GM18502 (cell line): ENCODE measurements around the gene MRPL55.

ENCODE experiments used
- ATAC-seq: cut with Tn5 transposase; IDR thresholded peaks from one replicate; pipeline ENCODE4 v1.9.1; 2021; ENCODE audit warnings: mild to moderate bottlenecking; ENCODE audit not compliant: unreplicated experiment, poor library complexity

The MRPL55 gene

DNA sequence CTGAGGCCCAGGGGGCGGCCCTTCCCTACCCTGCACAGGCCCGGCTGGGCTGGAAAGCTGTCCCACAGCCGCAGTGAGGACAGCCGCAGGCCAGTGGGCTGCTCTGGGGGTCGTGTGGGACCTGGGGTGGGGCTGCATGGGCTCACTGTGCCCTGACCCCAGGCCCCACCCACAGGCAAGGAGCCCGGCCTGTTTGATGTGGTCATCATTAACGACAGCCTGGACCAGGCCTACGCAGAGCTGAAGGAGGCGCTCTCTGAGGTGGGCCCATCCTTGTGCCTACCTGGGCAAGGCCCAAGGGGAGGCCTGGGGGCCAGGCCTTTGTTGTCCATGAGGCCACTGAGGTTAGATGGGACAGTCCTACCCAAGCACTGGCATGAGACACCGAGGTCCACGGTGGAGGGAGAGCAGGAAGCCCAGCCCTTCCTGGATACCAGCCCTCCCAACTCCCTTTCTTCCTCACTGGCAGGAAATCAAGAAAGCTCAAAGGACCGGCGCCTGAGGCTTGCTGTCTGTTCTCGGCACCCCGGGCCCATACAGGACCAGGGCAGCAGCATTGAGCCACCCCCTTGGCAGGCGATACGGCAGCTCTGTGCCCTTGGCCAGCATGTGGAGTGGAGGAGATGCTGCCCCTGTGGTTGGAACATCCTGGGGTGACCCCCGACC lies 39.2 kb upstream of the MRPL55 start:
- no peak for ATAC-seq

GRCh38 chr1:228147768-228148167 lies 38.7 kb upstream of the MRPL55 start:
- ATAC-seq = no peak

- ATAC-seq = no peak
Measured at GRCh38 chr1:228147151-228147693, 38.1 kb upstream of the MRPL55 start.

DNA sequence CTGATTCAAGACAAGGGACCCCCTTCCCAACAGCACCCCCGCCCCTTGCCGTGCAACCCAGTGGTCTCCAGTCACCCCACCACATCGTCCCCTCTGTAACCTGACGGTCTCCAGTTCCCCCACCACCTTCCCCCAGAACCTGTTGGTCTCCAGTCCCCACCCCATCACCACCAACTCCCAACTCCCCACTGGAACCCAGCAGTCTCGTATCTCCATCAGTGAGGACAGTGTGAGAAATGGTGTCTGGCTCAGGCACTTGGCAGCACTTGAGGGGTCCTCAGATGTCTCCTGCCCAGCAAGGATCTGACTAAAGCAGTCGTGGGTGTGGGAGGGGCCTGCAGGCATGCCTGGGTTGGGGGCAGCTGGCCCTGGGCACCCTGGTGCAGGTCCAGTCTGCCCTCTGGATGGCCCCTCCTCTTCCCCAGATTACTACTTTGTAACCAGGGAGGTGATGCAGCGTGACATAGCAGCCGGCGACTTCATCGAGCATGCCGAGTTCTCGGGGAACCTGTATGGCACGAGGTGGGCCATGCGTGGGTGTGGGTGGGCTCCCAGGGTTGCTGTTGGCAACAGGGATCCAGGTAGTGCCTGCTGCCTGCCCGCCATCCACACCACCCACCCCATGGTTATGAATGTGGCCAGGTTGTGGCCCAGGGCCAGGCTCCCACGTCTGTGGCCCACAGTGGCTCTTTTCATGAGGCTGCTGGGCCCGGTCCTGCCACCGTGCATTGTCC lies 37.5 kb upstream of the MRPL55 start:
- ATAC-seq = no peak

- ATAC-seq = no peak
Measured at GRCh38 chr1:228145463-228146416, 36.6 kb upstream of the MRPL55 start.

GRCh38 chr1:228144993-228145343 lies 35.9 kb upstream of the MRPL55 start:
- no peak for ATAC-seq

- no peak for ATAC-seq
Measured at GRCh38 chr1:228144193-228144992, 35.3 kb upstream of the MRPL55 start.

DNA sequence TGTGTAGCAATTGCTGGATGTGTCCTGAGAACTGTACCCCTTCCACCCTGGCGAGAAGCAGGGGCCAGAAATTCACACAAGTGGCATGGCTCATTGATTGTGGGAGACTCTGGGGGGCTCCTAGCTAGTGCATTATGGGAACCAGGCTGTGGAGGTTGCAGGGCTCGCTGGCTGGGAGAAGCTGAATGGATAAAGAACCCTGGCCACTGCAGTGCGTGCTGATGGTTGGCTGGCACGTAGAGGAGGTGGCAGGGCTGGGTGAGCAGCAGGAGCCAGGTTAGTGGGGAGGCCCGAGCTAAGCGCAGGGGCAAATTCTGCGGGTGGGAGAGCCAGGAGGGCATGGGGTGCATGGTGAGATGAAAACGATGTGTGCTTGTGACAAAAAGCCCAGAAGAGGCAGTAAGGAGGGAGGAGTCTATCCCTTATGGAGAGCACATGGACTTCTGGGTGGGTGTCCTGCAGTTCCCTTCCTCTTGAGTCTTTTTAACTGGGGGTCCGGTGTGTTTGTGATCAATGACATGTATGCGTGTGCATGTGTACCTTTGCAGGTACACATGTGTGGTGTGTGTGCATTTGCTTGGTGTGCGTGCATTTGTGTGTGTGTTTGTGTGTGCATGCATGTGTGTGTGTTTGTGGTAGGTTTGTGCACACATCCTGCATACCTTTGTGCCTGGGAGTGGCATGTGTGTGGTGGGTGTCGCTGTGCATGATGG lies 34.5 kb upstream of the MRPL55 start:
- ATAC-seq = no peak

- ATAC-seq = no peak
Measured at GRCh38 chr1:228142701-228143136, 33.6 kb upstream of the MRPL55 start.

GRCh38 chr1:228142155-228142691 lies 33.1 kb upstream of the MRPL55 start:
- ATAC-seq = no peak

GRCh38 chr1:228141226-228142044 lies 32.3 kb upstream of the MRPL55 start:
- no peak for ATAC-seq

DNA sequence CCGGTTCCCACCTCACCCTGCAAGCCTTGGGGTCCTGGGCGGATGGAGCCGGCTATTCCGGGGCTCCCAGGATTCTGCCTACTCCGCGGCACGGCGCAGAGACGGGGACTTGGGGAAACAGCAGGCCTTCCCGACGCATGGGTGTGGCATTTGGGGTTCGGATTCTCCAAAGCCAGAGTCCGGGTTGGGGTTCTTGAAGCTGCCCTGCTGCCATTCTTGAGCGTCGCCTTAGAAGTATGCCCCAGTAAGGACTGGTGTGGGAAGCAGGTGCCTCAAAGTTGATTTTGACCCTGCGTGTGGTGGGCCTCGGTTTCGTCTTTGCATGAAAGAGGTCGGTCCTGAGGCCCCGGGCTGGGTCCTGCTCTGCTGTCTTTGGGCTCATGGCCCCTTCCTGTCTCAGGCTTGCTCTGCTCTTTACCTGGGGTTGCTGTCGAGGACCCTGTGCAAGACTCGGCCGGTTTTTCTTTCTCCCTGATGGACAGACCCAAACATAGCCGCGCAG lies 31.7 kb upstream of the MRPL55 start:
- ATAC-seq = no peak

DNA sequence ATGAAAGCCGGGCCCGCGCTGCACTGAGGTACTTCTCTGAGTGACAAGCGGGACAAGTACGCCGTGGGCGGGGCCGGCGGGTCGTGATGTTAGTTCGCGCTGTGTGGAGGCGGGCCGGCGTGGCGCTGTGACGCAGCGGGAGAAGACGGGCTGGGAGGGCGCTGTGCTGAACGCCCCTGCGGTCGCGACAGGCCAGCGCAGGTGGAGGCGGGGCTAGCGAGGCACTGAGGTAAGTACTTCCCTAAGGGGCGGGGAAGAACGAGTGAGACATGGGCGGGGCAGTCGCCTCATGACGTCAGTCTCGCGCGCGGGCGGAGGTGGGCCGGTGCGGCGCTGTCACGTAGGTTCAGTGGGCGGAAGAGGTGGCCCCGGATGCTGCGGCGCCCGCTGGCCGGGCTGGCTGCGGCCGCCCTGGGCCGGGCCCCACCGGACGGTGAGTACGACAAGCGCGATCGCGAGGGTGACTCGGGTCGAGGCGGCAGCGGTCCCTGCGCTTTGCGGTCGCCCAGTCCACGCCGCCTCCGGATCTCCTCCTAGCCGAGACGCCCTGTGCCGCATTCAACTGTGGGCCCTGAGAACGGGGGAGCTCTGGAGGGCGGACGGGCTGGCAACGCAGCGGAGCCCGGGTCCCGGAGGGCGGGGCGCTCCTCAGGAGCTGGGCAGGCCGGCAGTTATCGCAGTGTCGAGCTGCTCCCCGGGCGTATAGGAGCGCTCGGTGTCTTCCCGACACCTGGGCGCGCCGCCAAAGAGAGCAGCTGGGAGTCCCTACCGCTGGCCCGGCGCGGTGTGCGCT lies 31.0 kb upstream of the MRPL55 start, which contains the start of gene GUK1:
Gene GUK1 (plus strand): TSS at position 349 of the 793 bp plus-strand sequence. CDS start 24 bp downstream, at position 373.
- peak; percentile 94 for ATAC-seq

DNA sequence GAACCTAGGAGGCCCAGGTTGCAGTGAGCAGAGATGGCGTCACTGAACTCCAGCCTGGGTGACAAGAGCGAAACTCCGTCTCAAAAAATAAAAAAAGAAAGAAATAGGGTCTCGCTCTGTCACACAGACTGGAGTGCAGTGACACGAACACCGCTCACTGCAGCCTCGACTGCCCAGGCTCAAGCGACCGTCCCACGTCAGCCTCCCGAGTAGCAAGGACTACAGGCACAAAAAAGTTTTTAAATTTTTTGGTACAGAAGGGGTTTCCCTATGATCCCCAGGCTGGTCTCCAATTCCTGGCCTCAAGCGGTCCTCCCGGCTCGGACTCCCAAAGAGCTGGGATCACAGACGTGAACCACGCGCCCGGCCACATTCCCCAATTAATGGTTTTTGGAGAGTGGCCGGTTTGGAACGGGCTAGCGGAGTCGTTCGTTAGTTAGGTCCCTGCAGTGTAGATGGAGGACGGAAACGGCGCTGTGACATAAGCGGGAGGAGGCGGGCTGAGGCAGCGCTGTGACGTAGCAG lies 30.4 kb upstream of the MRPL55 start:
- ATAC-seq = no peak

DNA sequence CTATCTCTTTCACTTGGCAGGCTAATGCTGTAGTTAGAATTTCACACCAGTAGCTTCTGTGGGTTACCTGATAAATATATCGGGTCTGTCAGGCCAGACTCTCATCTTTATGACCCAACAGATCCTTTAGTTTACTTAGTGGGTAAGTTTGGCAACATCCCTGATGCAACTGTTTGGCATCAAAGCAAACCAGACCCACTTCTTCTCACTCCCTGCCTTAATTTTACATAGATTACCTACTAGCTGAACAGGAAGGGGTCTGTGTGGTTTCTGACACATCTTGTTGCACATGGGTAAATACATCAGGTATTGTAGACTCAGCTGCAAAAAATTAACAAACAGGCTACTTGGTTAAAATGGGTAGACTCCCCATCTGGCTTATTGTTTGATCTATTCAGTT lies 27.8 kb upstream of the MRPL55 start:
- ATAC-seq = no peak

GRCh38 chr1:228134591-228134990 lies 25.5 kb upstream of the MRPL55 start:
- ATAC-seq = no peak

GRCh38 chr1:228131766-228132165 lies 22.7 kb upstream of the MRPL55 start:
- ATAC-seq = no peak
